Epidermal melanocyte (primary cell): ENCODE data around the gene CEP128.

ENCODE experiments used
- DNase-seq: peaks from one replicate; pipeline ENCODE4 v3.0.0; 2011; ENCODE audit warnings: low spot score; ENCODE audit not compliant: insufficient read length

Gene CEP128

DNA sequence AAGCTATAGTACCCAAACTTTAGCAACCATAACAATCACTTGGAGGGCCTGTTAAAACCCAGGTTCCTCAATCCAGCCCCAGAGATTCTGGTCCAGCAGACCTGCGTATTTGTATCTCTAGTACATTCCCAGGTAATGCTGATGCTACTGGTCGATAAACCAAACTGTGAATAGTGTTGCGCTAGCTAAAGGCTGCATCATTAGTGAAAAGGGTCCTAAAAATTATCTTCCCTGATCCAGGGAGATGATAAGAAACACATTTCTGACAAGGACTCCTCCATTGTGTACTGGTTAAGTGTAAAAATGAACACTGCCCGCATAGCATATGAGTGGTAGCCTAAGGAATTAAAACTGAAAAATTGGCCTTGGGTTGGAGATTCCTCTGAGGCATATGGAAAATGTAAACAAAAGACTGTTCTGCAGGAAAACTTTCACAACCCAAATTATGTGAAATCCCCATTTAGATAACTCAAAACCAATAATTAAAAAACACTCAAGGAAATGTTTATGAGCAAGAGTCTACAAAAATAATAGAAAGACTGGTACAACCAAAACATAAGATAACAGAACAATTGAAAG, 322.7 kb downstream of the CEP128 start:
- DNase-seq: no peak

DNA sequence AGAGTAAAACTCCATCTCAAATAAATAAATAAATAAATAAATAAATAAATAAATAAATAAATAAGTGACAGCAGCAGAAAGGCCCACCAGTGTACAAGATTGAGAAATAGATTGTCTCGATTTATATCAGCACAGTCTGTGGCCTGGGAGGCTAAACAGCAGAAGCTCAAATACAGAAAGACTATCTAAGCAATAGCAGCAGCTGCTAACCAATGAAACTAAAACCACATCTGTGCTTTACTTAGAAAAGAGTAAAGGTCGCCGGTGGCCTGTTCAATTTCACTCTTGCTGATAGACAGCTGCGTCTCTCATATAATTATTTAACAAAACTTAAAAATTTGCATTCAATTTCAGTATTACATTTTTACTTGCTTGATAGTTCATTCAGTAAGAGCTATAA, 325.7 kb downstream of the CEP128 start:
- no peak for DNase-seq

DNA sequence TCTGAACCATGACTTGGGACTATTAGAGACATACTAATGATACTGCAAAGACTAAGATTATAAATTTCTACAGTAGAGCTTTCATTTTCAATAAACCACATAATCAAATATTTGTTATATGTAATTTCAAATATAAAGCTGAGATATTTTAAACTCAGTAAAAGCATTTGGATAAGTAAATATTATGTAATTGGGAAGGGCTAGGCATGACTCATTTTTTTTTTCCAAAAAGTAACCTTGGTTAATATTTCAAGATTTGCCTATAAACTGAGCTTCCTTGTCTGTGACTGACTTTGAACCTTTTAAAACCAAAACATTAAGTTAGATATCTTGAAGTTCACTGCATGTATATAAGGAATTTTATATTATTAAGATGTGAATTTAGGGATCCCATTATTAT, 332.5 kb downstream of the CEP128 start:
- no peak for DNase-seq

DNA sequence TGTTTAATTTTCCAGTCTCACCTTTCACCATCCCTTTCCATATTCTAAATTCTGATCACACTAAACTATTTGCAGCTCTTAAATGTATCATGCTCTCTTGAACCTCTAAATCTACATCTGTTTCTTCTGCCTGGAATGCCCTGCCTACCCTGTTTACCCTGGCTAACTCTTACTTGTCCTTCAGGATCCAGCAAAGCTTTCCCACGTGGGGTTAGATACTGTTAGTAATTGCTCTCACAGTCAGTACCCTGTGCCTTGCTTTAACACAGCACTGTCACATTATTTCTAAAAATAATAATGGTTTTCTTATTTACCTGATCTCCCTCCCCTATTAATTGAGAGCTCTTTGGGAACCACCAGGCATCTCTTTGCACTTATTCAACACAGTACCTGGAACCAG, 333.0 kb downstream of the CEP128 start:
- no peak for DNase-seq

DNA sequence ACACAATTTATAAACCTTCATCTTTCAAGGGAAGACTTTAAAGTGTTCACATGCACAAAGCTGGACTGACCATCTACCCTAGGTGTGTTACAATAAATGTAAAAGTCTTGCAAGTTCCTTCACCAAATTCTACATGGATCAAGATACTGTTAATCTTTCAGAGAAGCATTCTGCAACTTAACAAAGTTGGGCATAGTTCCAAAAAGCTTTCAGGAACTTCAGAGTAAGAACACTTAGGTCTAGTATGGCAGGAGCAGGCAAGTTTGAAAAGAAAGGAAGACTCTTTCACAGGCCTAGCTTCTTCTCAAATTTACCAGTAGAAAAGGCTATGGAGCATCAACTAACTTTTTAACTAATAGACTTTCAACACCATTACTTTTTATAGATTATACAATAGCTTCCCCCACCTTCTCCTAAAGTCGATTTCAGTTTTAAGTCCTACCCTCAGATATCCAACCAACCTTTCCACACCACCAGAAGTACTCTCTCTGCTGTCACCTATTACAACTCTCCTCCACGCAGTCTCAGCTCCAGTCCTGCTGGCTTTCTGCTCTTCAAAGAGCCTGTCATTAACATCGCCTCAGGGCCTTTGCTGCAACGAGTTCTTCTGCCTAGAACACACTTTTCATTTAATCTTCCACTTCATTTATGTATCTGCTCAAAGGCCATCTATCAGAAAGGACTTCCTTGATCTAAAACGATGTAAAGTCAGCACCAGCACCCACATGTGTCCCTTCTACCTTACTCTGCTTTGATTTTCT, 333.9 kb downstream of the CEP128 start:
- DNase-seq: no peak

DNA sequence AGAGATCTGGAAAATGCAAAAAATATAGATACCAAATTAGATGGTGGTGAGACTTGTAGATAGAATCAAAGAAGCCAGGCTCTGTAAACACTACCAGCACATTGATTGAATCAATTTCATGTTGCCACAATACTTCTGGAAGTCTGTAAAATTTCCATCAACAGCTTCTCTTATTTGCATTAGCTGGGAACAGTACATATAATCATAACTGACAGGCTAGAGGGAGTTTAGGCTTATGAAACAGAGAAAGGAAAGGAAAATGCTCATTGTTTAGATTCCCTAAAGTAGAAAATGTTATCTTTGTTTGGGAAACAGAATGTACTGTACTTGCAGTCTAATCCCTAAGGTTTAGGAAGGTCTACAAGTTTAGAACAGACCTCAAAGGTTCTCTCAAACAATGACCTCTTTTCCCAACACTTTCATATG, 335.2 kb downstream of the CEP128 start:
- DNase-seq: no peak

DNA sequence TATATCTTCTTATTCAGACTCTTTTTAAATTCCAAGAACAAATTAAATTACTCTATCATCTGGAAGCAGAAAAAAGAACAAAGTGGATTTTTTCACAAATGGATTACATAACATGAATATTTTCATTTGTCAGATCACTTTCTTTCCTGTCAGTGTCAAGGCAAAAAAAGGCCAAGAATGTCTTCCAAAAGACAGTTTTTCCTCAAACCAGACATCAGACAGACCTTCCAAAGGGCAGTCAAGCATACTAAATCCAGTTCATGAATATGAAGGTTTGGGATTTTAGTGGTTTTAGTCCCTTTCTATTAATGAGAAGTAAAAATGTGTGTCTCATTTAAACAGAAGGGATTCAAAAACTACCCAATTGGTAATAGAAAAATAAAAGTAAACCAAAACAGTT, 336.0 kb downstream of the CEP128 start:
- DNase-seq: no peak

DNA sequence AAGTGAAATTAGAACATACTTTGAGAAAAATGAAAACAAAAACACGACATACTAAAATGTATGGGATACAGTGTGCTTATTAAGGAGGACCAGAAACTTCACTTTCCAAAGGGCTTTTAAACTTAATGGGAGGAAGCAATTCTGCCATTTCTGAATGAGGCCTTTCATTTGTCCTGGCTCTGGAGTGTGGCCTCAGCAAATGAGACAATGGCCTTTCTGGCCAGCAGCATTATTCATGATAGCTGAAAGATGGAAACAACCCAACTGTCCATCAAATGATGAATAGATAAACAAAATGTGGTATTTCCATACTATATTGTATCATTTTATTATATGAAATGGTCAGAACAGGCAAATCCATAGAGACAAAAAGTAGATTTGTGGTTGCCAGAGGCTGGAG, 338.6 kb downstream of the CEP128 start:
- no peak for DNase-seq

DNA sequence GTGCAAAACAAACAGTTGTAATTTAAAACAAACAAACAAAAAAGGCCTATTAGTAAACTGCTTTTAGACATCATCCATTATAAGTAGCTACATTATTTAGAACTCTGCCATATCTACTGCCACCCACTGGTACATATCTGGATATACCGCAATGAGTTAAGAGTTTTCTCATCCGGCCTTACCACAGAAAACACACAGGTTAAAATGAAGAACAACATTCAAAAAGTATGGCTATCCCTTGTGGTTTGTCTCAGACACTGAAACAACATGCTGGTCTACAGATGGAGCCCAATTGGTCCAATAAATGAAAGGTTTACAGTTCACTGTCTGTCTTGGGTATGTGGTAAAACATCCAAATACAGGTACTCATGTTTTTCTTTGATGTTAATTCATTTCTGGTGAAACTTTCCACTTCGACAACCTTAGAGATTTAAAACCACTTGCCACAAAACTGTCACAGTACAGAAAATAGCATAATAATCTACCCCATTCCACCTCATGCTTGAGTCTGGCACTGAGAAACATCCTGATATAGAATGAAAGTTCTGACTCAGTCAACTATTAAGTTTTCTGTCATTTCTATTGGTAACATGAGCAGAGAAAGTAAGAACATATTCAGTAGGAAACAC, 354.3 kb downstream of the CEP128 start:
- DNase-seq: no peak

DNA sequence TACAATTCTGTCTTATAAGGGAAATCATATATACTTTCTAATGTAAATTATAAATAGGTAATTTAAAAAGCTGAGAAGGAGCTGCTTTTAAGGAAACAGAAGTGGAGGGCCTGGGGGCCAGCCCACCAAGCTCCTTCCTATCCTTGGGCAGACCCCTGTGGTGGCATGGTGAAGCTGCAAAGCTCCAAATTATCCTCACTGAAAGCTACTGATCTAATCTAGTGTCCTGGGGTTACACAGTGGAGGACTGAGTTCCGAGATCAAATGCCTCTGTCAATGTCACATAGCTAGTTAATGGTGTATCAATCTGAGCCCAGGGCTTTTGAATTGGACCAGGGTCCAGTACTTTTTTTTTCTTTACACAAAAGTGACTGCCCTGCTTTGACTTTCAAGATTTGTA, 355.4 kb downstream of the CEP128 start:
- DNase-seq: no peak

DNA sequence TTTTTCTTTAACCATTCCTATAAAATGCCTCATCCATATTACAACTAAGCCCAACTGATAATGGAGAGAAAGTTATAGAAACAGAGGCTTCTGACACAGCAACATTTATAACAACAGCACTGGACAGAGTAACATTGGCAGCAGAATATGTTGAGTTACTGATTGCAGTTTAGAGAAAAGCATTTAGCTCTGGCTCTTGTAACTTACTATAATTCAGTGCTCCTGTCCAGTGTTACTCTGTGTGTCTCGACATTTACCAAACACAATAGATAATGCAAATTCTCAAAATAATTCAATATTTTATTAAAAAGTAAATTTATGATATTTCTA, 356.1 kb downstream of the CEP128 start:
- DNase-seq: no peak

DNA sequence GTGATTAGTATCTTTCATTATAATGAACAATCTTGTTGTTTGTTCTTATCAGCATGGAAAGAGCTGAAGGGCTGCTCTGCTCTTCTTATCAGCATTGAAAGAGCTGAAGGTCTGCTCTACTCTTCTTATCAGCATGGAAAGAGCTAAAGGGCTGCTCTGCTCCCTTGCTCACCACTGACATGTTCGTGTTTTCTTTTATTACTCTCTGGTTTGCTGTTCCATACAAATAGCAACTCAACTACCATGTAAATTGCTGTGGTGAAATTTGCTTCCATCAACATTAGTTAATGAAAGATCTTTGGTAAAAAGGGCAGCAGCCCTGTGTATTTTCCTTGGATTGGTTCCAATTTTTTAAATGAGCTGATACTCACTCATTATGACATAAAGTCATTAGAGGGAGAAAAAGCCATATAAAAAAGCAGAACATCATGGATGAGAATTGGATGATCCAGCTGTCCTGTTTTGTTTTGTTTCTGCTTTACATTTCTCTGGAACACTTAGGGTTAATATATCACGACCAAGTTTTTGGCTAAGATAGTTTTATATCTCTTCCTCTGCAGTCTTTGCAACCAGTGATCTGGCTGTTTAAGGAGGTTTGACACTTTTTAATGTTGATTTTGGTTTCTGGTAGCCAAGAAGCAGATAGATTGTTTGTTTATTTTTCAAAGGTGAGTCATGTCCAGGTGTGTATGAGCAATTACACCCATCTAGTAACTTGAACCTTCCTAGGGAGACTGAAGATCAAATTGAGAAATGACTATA, 356.6 kb downstream of the CEP128 start:
- no peak for DNase-seq

DNA sequence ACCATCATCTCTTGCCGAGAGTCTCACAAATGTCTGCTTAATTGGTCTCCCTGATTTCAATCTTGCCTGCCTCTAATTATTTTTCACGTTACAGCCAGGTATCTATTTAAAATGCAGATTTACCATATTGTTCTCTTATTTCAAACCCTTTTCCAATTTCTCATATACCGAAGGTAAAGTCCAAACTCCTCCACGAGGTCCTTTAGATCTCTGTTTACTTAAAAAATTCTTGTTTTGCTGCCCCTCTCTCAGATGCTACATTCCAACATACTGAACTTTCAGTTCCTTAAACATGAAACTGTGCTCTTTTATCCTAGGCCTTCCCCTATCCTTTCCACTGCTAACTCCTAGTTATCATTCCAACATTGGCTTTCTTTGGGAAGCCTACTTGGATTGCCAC, 363.9 kb downstream of the CEP128 start:
- no peak for DNase-seq

DNA sequence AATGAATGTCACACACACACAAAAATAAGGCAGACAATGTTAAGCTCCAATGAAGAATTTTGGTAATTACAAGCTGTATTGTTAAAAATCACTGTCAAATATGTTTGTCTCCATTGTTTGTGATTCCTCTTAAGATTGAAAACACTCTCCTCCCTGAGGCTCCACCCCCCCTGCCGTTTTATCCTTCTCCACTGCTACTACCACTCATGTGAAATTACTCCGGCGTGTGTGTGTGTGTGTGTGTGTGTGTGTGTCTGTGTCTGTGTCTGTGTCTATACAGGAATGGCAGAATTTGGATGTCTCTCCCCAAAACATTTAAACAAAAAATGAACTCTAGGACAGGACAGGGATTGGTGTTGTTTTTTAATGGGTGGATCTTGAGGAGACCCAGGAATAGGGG, 365.1 kb downstream of the CEP128 start:
- DNase-seq: no peak

DNA sequence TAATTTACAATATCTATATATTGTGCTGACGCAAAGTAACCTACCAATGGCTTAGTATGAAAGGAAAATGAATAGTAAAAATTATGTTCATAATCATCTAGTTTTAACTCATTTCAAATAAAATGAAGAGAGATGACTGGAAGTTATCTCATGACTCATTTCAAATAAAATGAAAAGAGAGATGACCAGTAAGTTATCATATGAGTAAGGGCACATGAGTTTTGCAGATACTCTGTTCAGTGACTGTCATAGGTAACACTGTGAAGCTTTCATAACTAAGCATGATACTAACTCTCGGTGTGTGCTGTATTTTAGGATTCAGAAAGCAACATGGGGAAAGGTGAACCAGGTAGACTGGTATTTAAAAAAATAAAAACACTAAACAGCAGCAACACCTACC, 365.8 kb downstream of the CEP128 start:
- DNase-seq: no peak

DNA sequence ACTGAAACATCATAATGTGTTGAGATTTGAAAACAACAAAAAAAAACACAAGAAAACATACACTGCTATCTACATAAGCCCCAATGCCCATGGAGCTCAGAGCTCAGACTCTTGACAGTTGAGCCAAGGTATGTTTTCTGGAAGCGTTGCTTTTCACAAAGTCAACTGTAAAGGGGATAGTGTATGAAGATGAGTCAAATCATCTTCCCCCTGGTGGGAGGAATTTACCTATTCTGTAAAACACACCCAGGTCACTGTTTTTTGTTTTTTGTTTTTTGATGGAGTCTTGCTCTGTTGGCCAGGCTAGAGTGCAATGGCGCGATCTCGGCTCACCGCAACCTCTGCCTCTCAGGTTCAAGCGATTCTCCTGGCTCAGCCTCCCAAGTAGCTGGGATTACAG, 368.9 kb downstream of the CEP128 start:
- DNase-seq: no peak

DNA sequence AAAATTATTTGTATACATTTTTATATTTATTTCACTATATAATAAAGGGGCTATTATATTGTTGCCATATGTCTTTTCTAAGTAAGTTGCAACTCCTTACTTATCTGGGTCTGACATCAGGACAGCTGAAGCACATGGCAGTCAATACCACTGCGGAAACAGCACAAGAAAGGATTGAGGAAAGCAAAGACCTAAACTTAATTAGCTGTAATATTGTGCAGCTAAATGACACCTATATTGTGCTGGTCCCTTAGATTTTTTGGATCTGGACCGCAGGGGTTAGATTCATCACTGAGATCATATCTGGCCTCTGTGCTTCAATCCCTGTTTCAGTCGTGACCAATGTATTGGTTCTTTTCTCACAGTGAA, 370.6 kb downstream of the CEP128 start:
- DNase-seq: no peak

DNA sequence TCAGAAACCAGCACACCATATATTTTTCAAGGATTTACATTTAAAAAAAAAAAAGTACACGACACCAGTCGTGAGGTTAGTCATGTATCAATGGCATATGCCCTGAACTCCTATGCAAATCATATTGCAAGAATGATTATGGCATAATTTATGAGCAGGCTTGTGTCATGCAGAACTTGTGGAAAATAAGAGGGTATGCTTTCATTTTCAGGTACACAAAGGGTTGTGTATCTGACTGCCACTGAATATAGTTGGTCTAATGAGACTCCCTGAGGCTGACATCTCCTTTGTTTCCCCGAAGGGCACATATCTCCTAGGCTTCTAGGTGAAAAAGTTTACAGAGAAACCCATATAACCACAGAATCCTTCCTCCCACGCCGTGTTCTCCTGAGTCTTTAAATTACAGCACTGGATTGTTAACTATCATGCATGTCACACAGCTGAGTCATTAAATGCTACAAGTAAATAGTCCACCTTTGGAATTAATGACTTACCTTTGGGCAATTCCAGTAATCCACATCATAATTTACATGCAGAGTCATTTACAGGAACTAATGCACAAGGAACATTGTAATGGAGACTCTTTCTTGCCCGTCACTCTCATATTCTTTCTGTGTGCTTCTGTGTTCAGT, 373.5 kb downstream of the CEP128 start:
- no peak for DNase-seq

DNA sequence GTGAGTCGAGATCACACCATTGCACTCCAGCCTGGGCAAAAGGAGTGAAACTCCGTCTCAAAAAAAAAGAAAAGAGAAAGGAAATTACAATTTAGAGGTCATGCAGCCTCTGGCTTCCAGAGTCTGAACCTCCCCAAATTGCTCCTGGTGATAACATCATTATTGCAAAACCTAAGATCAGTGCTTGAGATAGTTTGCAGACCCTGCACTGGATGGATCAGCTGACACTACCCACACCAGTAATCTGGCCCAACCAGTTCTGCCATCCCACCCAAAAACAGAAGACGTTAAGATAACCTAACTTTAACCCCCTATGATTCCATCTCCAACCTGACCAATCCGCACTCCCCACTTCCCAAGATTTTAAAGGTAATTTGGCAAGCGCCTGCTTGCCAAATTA, 376.5 kb downstream of the CEP128 start:
- no peak for DNase-seq

DNA sequence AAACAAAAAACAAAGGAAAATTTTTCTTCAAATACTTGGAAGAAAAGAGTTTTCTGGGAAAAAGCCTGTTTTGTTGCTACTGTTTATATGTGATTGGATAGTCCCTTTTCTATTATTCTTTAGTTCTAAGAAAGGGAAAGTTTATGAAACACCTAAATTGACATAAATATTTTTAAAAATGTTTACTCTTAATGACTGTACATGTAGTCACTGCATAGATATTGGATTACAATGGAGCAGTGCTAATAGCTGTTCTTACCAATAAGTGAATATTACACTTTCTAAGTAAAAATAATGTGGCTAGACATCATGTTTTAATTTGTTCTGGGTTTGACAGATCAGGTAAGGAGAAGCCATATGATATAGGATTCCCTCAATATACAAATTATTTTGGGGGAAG, 377.5 kb downstream of the CEP128 start:
- no peak for DNase-seq

DNA sequence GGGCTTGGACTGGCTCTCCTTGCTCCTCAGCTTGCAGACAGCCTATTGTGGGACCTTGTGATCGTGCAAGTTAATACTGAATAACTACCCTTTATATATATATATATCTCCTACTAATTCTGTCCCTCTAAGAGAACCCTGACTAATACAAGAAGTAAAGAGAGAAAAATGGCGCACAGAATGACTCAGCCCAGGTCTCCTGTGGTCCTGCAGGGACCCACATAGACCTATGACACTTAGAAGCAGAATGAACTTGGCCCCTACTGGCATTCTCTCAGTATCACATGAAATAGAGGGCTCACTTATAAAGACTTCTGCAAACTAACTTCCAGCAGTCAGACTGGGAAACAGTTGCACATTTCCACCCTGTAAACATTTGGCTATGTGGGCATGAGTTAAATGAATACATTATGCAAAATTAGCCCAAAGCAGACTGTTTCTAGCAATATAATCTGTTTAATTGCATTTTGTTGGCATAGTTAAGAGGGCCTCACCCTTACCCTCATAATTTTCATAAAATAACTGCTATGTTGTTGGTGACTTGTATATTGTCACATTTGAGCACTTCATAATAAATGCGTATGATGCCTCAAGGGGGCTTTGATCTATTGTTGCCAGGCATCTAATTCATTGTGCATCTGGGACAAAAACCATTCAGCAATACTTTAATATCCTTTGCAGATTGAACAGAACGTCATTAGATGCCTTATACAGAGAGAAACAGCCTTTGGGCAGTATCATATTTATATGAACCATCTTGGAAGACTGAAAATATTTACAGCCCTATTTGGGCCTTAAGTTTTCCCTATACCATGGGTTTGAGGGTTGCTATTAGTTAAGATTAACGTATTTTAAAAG, 380.5 kb downstream of the CEP128 start:
- no peak for DNase-seq
